Endothelial cell of umbilical vein (primary cell): ENCODE measurements around the gene KIAA1217. TPM values are rescaled to one million over a fixed set of nuclear protein-coding genes. Genes with fewer than 3 reads are reported as not detected.

Source experiments
- BruUV-seq: library from RNA; stranded (reverse); fragments of 400-500 nt; replicated peaks from 2 replicates; lab custom pipeline; 2021; lab: Mats Ljungman, UMichigan
- CTCF ChIA-PET: fragments of 300-600, 350-600 bp; sonication (Branson Sonifier 250); formaldehyde crosslinking; loops from one replicate; lab custom pipeline; 2021; ENCODE audit warnings: antibody characterized with exemption, inconsistent platforms; lab: Charles Lee
- POLR2A ChIA-PET: fragments of 300-600, 350-600 bp; sonication (Branson Sonifier 250); formaldehyde crosslinking; loops from one replicate; lab custom pipeline; 2021; ENCODE audit warnings: antibody characterized with exemption, inconsistent platforms; lab: Charles Lee
- DNase-seq: peaks from one replicate; pipeline ENCODE4 v3.0.0-alpha.2; 2011; ENCODE audit warnings: low read depth, low spot score
- FAIRE-seq: peaks from 2 replicates; lab custom pipeline; 2011; peaks lifted over from hg19 to GRCh38; lab: Jason Lieb, UNC
- H2AFZ ChIP-seq: 2 replicates; pipeline ENCODE4 v1.6.0; 2012; ENCODE audit warnings: low read depth, low read length, control low read depth, inconsistent platforms
- H3K27ac ChIP-seq: 2 replicates; pipeline ENCODE4 v1.5.1; 2011; ENCODE audit warnings: low read depth, mild to moderate bottlenecking, control low read depth, low read length, moderate library complexity; ENCODE audit not compliant: insufficient read depth
- H3K27me3 ChIP-seq, 2 experiments: 2 replicates each; pipeline versions ENCODE4 v1.6.0 to v1.6.1; 2011; ENCODE audit warnings: low read length in 2 of 2, mixed read lengths in 1 of 2; ENCODE audit not compliant: control insufficient read depth in 2 of 2, insufficient read depth in 2 of 2
- H3K36me3 ChIP-seq, 2 experiments: 2 replicates in 1 of 2; 3 replicates in 1 of 2; pipeline ENCODE4 v1.5.1; 2011; ENCODE audit warnings: low read length in 2 of 2, mild to moderate bottlenecking in 1 of 2, moderate library complexity in 1 of 2; ENCODE audit not compliant: control insufficient read depth in 2 of 2, insufficient read depth in 2 of 2; ENCODE audit errors: extremely low read depth in 1 of 2
- H3K4me1 ChIP-seq: 3 replicates; pipeline ENCODE4 v1.5.1; 2011; ENCODE audit warnings: mild to moderate bottlenecking, low read length; ENCODE audit not compliant: control insufficient read depth, insufficient read depth; ENCODE audit errors: extremely low read depth
- H3K4me2 ChIP-seq: 2 replicates; pipeline ENCODE4 v1.6.1; 2011; ENCODE audit warnings: low read length, control low read depth, mixed read lengths; ENCODE audit not compliant: insufficient read depth
- H3K4me3 ChIP-seq, 3 experiments: fragments of 200-600 bp in 1 of 3; sonication (generic), shearing (Covaris generic) in 1 of 3; replicated peaks in 1 of 3; 2 replicates each; pipeline ENCODE4 v1.5.1; 2011 to 2016; ENCODE audit warnings: control low read depth in 3 of 3, low read length in 3 of 3, mild to moderate bottlenecking in 2 of 3, inconsistent platforms in 1 of 3, low read depth in 1 of 3, moderate library complexity in 1 of 3; ENCODE audit not compliant: insufficient read depth in 1 of 3
- H3K79me2 ChIP-seq: 2 replicates; pipeline ENCODE4 v1.6.0; 2012; ENCODE audit warnings: low read length, inconsistent platforms; ENCODE audit not compliant: control insufficient read depth, insufficient read depth
- H3K9ac ChIP-seq: replicated peaks from 2 replicates; pipeline ENCODE3; 2011; ENCODE audit warnings: low read length, control low read depth; ENCODE audit not compliant: insufficient read depth; ENCODE audit errors: extremely low read depth
- H3K9me1 ChIP-seq: replicated peaks from 3 replicates; pipeline ENCODE4 v1.6.0; 2011; ENCODE audit warnings: mild to moderate bottlenecking, low read length; ENCODE audit not compliant: control insufficient read depth, insufficient read depth; ENCODE audit errors: extremely low read depth
- H3K9me3 ChIP-seq: replicated peaks from 2 replicates; pipeline ENCODE4 v1.5.1; 2012; ENCODE audit warnings: low read length, inconsistent platforms; ENCODE audit not compliant: control insufficient read depth, insufficient read depth
- H4K20me1 ChIP-seq: replicated peaks from 2 replicates; pipeline ENCODE3; 2011; ENCODE audit warnings: mild to moderate bottlenecking, low read length; ENCODE audit not compliant: control insufficient read depth, insufficient read depth; ENCODE audit errors: extremely low read depth
- GATA2 ChIP-seq: IDR thresholded peaks from 2 replicates; pipeline ENCODE4 v1.7.0; 2011; ENCODE audit warnings: low read depth, mild to moderate bottlenecking, moderate library complexity, mixed read lengths, low read length; ENCODE audit not compliant: insufficient read length, insufficient read depth
- JUN ChIP-seq: IDR thresholded peaks from 2 replicates; pipeline ENCODE4 v1.6.1; 2011; ENCODE audit warnings: borderline replicate concordance, low read depth; ENCODE audit not compliant: insufficient read length, insufficient read depth
- MYC ChIP-seq: IDR thresholded peaks from one replicate; pipeline ENCODE4 v1.6.1; 2011; ENCODE audit warnings: mild to moderate bottlenecking, low read depth, low read length
- POLR2AphosphoS5 ChIP-seq: IDR thresholded peaks from 2 replicates; pipeline ENCODE4 v1.6.1; 2012; ENCODE audit warnings: low read depth, mild to moderate bottlenecking, control low read depth, low read length, moderate library complexity; ENCODE audit not compliant: insufficient read depth
- dilution Hi-C: fragments of 300-500 bp; cut with MboI; formaldehyde crosslinking; loops from one replicate; pipeline ENCODE4 v1.15.0; 2019; ENCODE audit warnings: low sequenced_read_pairs; ENCODE audit not compliant: extremely low pct_ligation_motif_present
- intact Hi-C: fragments of 100-400 bp; cut with micrococcal nuclease; formaldehyde crosslinking; loops from one replicate; pipeline ENCODE4 v1.10.0; 2022
- polyA plus RNA-seq, 4 experiments: library from polyadenylated mRNA; depleted of rRNA in 3 of 4; stranded (reverse) in 3 of 4; unstranded in 1 of 4; fragments of >200 nt; gene quantifications; 2 replicates each; pipeline versions ENCODE4 v1.2.1 to v1.2.3, GENCODE V29; 2011 to 2012; ENCODE audit warnings: missing spikeins in 1 of 4
- total RNA-seq: library from RNA; stranded (reverse); gene quantifications from 2 replicates; pipeline ENCODE4 v1.2.3, GENCODE V29; 2021
- TF ChIP-seq, protein P1 (sequence below): IDR thresholded peaks from 2 replicates; pipeline ENCODE4 v1.6.1; 2011; ENCODE audit not compliant: insufficient read depth, insufficient read length

KIAA1217 gene
- total and polyA plus RNA-seq, 2 donors (not counting 3 experiments of a cell fraction or from before 2014, with no cell fraction given), result 0.83 to 10.3 TPM

- no peak overlapping the region for H3K9ac ChIP-seq
- dilution Hi-C loops, result no loop called here
Observed at GRCh38 chr10:24554036-24554435, 345.1 kb downstream of the KIAA1217 start.

DNA sequence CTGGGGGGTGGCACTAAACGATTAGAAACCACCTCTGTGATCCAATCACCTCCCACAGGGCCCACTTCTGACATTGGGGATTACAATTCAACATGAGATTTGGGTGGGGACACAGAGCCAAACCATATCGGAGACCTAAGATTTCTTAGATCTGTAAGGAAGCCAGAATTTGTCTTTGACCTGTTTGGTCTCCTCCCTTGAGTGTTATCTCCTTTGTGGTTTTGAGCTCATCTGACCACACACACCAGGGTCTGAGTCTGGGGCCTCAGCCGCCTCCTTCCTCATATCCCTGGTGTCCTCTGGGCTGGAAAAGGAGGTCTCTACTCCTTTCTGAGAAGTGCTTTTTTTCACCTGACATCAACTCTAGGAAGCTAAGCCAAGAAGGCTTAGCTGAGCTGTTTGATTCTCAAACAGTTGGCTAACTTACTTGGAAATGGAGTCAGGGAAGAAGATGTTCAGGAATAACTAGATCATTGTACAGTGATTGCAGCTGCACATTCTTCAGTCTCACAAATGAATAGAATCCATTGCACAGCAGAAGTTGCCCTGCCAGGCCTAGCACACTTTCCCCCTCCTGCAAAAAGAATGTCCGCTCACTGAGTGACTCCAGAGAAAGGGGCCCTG, 347.3 kb downstream of the KIAA1217 start:
- H3K4me2 ChIP-seq, result no peak overlapping the region
- H3K9ac ChIP-seq, result no peak overlapping the region
- intact Hi-C loops, result loop anchor here (2.0 kb wide), 1 partner anchor 1397 kb away; no protein-coding TSS in a partner anchor
- H3K9me1 ChIP-seq, result no peaks in the 10 kb centered on the region
- dilution Hi-C loops, result no loop called here
- no peak overlapping the region for H3K27ac ChIP-seq
- no peaks in the 10 kb centered on the region for H3K79me2 ChIP-seq
- no peaks in the 10 kb centered on the region for H4K20me1 ChIP-seq
- CTCF ChIA-PET, result interaction anchor here (0.7 to 4.0 kb wide), 10 partner anchors 7 to 1398 kb away, joined by 3 to 35 read pairs (median 6); no protein-coding TSS in a partner anchor
- POLR2A ChIA-PET, result no interaction called here
- no peaks in the 10 kb centered on the region for H3K9me3 ChIP-seq
- no peak for TF ChIP-seq POLR2AphosphoS5
- TF ChIP-seq GATA2, result no peak
- TF ChIP-seq JUN, result no peak
- no peak for TF ChIP-seq MYC
- H3K36me3 ChIP-seq, result no peaks in the 10 kb centered on the region
- H2AFZ ChIP-seq, result no peak overlapping the region
- no TSS peak for BruUV-seq
- no peaks in the 10 kb centered on the region for H3K27me3 ChIP-seq
- FAIRE-seq (peak; percentile 31), DNase-seq (no peak)
- peaks cover 2% of the 10 kb centered on the region for H3K4me1 ChIP-seq
- H3K4me3 ChIP-seq, result no peak overlapping the region

More at GRCh38 chr10:24554036-24554435, 345.1 kb downstream of the KIAA1217 start:
- H3K4me3 ChIP-seq, result no peak overlapping the region
- peaks cover 2% of the 10 kb centered on the region for H3K4me1 ChIP-seq
- H2AFZ ChIP-seq, result no peak overlapping the region
- CTCF ChIA-PET, result no interaction called here
- H3K36me3 ChIP-seq, result no peaks in the 10 kb centered on the region
- H3K4me2 ChIP-seq, result no peak overlapping the region
- TF ChIP-seq, protein P1, sequence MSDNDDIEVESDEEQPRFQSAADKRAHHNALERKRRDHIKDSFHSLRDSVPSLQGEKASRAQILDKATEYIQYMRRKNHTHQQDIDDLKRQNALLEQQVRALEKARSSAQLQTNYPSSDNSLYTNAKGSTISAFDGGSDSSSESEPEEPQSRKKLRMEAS, result no peak
- no peak for TF ChIP-seq POLR2AphosphoS5
- no peaks in the 10 kb centered on the region for H3K79me2 ChIP-seq
- no peaks in the 10 kb centered on the region for H3K27me3 ChIP-seq
- intact Hi-C loops, result no loop called here
- POLR2A ChIA-PET, result no interaction called here
- H3K27ac ChIP-seq, result no peak overlapping the region
- FAIRE-seq (no peak), DNase-seq (no peak)
- no TSS peak for BruUV-seq
- H4K20me1 ChIP-seq, result no peaks in the 10 kb centered on the region
- H3K9me3 ChIP-seq, result no peaks in the 10 kb centered on the region
- H3K9me1 ChIP-seq, result no peaks in the 10 kb centered on the region
